GM19239 (cell line): Measurements from ENCODE around the gene PGM5.
"Not testable (repeated sequence)": the region's sequence is repeated elsewhere in the genome, so short reads cannot be mapped to it uniquely, and the experiment has no call there.

Experiments used
- DNase-seq: peaks from one replicate; pipeline ENCODE4 v3.0.0; 2011; ENCODE audit warnings: low spot score; ENCODE audit not compliant: insufficient read length
- FAIRE-seq: peaks from 2 replicates; lab custom pipeline; 2011; peaks lifted over from hg19 to GRCh38; lab: Jason Lieb, UNC

Gene PGM5

GRCh38 chr9:68356380-68357118, at the start of gene PGM5:
TSS of gene PGM5 (plus strand) at chr9:68356611. CDS start at chr9:68357128, 517 bp downstream.
- FAIRE-seq, DNase-seq: not testable (repeated sequence)

DNA sequence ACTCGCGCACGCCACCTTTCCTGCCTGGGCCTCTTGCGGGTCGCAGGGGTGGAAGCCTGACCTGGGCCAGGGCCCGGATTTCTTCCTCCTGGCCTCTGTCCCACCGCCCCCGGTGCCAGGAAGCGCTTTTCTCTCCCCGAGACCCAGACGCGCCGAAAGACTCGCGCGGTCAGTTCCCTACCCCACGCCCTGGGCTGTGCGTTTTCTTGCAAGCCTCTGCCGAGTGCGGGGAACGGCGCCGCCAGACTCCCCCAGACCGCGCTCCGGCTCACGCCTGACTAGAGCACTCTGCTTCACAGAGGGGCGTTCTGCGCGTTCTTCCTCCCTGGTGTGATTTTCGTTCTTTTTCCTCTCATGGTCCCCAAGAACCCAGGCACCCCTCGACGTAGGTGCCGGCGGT, 49.3 kb upstream of the PGM5 start:
- DNase-seq, FAIRE-seq: not testable (repeated sequence)

DNA sequence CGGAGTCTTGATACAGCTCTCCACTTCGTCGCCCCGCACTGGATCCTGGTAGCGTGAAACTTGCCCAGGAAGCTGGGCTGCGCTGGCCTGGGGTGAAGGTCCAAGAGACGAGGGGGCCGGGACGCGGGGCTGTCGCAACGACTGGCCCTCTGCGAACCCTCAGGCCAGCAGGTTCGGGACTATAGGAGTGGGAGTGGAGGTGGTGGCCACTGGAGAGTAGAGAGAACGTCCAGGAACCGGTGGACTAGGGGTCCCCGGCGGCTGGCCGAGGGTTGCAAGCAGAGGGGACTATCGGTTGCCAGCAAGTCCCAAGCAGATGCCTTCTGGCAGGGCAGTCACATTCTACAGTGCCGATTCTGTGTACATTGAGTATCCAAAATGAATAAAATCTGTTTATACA, 48.8 kb upstream of the PGM5 start:
- not testable (repeated sequence) for FAIRE-seq

DNA sequence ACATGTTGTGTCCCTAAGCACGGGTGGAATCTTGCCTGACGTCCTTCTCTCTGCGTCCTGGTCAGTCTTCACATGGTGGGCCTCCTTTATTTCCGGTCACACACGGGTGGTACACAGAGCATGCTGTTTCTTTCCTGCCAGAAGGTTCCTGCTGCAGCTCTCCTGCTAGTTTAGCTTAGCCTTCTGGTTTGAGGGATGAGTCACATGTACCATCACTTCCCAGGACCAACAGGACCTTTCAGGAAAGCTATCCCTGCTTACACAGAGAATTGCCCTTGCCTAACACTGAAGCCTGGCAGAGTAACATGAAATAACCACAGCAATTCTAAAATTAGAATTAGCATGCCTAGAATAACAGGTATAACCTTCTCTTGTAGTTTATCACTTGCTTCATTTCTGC, 45.2 kb upstream of the PGM5 start:
- not testable (repeated sequence) for FAIRE-seq, DNase-seq

More for the DNA sequence above, 48.8 kb upstream of the PGM5 start:
- DNase-seq, result not testable (repeated sequence)

GRCh38 chr9:68318209-68318608, 38.2 kb upstream of the PGM5 start:
- not testable (repeated sequence) for DNase-seq, FAIRE-seq

DNA sequence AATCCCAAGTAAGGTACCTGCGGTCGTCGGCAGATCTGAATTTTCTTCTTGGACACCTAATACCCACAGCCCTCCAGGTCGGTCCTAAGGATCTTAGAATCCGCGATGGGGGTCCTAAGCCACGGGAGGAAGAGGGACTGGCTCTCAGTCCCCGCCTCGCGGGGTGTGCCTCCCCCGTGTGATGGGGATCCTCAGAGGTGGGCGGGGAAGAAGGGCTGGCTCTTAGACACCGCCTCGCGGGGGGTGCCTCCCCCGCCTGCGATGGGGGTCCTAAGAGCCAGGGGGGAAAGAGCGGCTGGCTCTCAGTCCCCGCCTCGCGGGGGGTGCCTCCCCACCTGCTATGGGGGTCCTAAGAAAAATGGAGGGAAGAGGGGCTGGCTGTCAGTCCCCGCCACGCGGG, 32.7 kb upstream of the PGM5 start:
- DNase-seq, FAIRE-seq: not testable (repeated sequence)

GRCh38 chr9:68324518-68324917, 31.9 kb upstream of the PGM5 start:
- FAIRE-seq, DNase-seq: not testable (repeated sequence)

- not testable (repeated sequence) for FAIRE-seq, DNase-seq
These were observed 27.3 kb upstream of the PGM5 start for GRCh38 chr9:68329106-68329505.

- not testable (repeated sequence) for DNase-seq, FAIRE-seq
These were observed 25.8 kb upstream of the PGM5 start for GRCh38 chr9:68330531-68331173.

DNA sequence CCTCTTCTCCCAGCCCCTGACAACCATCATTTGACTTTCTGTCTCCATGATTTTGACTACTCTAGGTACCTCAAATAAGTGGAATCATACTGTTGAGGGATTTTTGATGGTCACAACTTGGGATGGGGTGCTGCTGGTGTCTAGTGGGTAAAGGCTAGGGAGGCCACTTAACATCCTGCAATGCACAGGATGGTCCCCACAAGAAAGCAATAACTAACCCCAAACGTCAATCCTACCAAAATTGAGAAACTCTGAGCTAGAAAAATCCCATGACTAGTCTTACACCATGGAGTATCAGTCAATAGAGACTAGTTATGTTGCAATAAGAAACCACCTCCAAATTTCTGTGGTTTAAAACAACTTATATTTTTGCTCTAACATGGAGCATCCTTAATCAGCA, 24.3 kb upstream of the PGM5 start:
- FAIRE-seq, result not testable (repeated sequence)

GRCh38 chr9:68335935-68336334, 20.5 kb upstream of the PGM5 start:
- DNase-seq, FAIRE-seq: not testable (repeated sequence)

More for the DNA sequence above, 24.3 kb upstream of the PGM5 start:
- not testable (repeated sequence) for DNase-seq

- not testable (repeated sequence) for FAIRE-seq, DNase-seq
These were observed 19.6 kb upstream of the PGM5 start for GRCh38 chr9:68336639-68337339.

DNA sequence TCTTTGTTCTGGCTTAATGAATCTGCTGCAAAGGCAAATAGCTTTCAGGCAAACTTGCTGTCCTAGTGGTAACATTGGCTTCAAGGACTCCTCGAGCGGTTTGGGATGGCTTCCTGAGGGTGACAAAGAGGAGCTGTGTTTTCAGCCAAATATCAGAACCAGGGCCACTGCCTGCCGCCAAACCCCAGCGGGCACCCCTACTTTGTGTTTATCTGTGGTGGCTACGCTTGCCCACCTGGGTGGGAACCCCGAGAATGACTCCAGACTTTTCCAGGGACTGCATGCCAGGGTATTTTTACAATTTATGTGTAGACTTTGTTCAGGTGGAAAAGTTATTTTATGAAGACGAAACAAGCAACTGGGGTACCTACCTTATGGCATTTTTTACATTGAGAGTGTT, 18.4 kb upstream of the PGM5 start:
- not testable (repeated sequence) for DNase-seq, FAIRE-seq

- DNase-seq, FAIRE-seq: not testable (repeated sequence)
These were observed 14.0 kb upstream of the PGM5 start for GRCh38 chr9:68342265-68343025.

GRCh38 chr9:68343242-68343641, 13.2 kb upstream of the PGM5 start:
- DNase-seq, FAIRE-seq: not testable (repeated sequence)

DNA sequence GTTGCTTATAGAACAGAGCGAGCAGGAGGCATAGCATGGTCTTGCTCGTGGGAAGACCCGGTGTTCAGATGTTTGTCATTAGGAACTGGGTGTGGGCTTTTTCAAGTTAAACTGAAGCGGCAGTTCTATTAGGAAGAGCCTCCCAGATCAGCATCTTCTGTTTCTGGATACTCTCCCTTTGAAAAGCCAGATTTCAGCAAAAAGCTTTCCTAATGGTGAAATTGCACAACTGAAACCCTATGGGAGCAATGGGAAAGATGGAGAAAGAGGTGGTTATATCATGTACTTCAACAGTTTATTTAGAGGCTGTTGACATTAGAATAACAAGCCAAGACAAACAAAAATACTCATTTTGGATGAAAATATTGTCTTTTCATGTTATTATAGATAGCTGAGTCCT, 12.4 kb upstream of the PGM5 start:
- not testable (repeated sequence) for DNase-seq, FAIRE-seq

DNA sequence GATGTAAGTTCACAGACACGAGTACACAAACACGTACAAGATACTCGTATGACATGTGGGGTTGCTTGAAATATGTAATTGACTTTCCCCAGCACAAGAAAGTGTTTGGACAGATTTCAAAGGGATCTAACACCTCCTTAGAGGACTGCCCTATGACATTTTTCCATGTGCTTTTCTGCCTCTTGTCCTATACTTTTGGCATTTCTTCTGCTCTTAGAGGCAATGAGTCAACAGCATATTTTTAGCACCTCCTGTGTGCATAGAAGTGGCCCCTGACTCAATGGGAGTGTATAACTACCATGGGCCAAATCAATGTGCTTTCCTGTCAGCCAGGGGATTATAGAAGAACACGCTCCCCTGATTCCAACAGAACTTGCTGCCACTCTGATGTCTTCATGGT, 4.7 kb upstream of the PGM5 start:
- DNase-seq, FAIRE-seq: not testable (repeated sequence)

DNA sequence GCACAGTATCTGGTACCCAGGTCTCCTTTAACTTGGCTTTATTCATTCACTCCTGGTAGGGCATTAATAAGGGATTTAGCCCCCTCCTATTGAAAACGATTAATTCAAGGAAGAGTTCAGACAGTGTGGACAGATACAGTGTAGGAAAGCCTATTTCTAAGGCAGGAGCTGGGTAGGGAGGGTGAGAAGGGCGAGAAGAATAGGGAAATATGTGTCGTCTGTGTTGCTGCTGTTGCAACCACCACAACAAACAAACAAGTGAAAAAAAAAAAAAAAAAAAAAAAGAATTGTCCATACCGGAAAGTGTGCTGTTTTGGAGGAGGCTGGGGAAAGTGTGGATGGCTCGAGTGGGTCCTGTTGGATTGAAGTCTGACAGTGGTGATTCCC, 425 bp upstream of the PGM5 start:
- DNase-seq, FAIRE-seq: not testable (repeated sequence)

- not testable (repeated sequence) for FAIRE-seq, DNase-seq
These were observed 806 bp downstream of the PGM5 start for GRCh38 chr9:68357119-68357714.
